DLD1 (cell line): Measurements from ENCODE around the gene IFNG-AS1.

Experiments
- in situ Hi-C: cut with HindIII; loops from 2 replicates; pipeline ENCODE4 v1.10.0; 2017; ENCODE audit warnings: low sequenced_read_pairs

The IFNG-AS1 gene

GRCh38 chr12:67989184-67989920 is at the start of gene IFNG-AS1:
IFNG-AS1 (plus strand) TSS chr12:67989447.
- in situ Hi-C loops: no loop called here

- in situ Hi-C loops: loop anchor here (25.0 kb wide), 1 partner anchor 577 kb away; no protein-coding TSS in a partner anchor
Measured at GRCh38 chr12:67939611-67940010, 49.6 kb upstream of the IFNG-AS1 start.

GRCh38 chr12:67940780-67941243 is 48.4 kb upstream of the IFNG-AS1 start:
- in situ Hi-C loops: loop anchor here (25.0 kb wide), 1 partner anchor 579 kb away; no protein-coding TSS in a partner anchor

GRCh38 chr12:67942724-67943123 is 46.5 kb upstream of the IFNG-AS1 start:
- in situ Hi-C loops: loop anchor here (25.0 kb wide), 1 partner anchor 580 kb away; no protein-coding TSS in a partner anchor

GRCh38 chr12:67943141-67943892 is 45.9 kb upstream of the IFNG-AS1 start:
- in situ Hi-C loops: loop anchor here (25.0 kb wide), 1 partner anchor 581 kb away; no protein-coding TSS in a partner anchor

- in situ Hi-C loops: loop anchor here (25.0 kb wide), 1 partner anchor 582 kb away; no protein-coding TSS in a partner anchor
Measured at GRCh38 chr12:67944093-67944492, 45.2 kb upstream of the IFNG-AS1 start.

- in situ Hi-C loops: no loop called here
Measured at GRCh38 chr12:67952787-67953186, 36.5 kb upstream of the IFNG-AS1 start.

GRCh38 chr12:67957383-67957782 is 31.9 kb upstream of the IFNG-AS1 start:
- in situ Hi-C loops: no loop called here

- in situ Hi-C loops: no loop called here
Measured at GRCh38 chr12:67958187-67958586, 31.1 kb upstream of the IFNG-AS1 start.

- in situ Hi-C loops: no loop called here
Measured at GRCh38 chr12:67964456-67964855, 24.8 kb upstream of the IFNG-AS1 start.

- in situ Hi-C loops: no loop called here
Measured at GRCh38 chr12:67966560-67966959, 22.7 kb upstream of the IFNG-AS1 start.

GRCh38 chr12:67968321-67968720 is 20.9 kb upstream of the IFNG-AS1 start:
- in situ Hi-C loops: no loop called here

- in situ Hi-C loops: no loop called here
Measured at GRCh38 chr12:67968725-67969124, 20.5 kb upstream of the IFNG-AS1 start.

- in situ Hi-C loops: no loop called here
Measured at GRCh38 chr12:67969134-67969802, 20.0 kb upstream of the IFNG-AS1 start.

GRCh38 chr12:67977668-67978067 is 11.6 kb upstream of the IFNG-AS1 start:
- in situ Hi-C loops: no loop called here

GRCh38 chr12:67980391-67980790 is 8.9 kb upstream of the IFNG-AS1 start:
- in situ Hi-C loops: no loop called here

GRCh38 chr12:67981287-67982162 is 7.7 kb upstream of the IFNG-AS1 start:
- in situ Hi-C loops: no loop called here

GRCh38 chr12:67982164-67982563 is 7.1 kb upstream of the IFNG-AS1 start:
- in situ Hi-C loops: no loop called here

GRCh38 chr12:67986632-67987031 is 2.6 kb upstream of the IFNG-AS1 start:
- in situ Hi-C loops: no loop called here

- in situ Hi-C loops: no loop called here
Measured at GRCh38 chr12:67988601-67989021, 636 bp upstream of the IFNG-AS1 start.
